Activated CD4-positive, alpha-beta T cell treated with anti-CD3 and anti-CD28 coated beads, Interleukin-2, amount 50 U/mL, for 4 hours (primary cell): ENCODE results near the gene LIPG.
A peak's percentile ranks its signal among the peaks of the same experiment; 100 is the strongest.
"Not testable (repeated sequence)": the region's sequence is repeated elsewhere in the genome, so short reads cannot be mapped to it uniquely, and the experiment has no call there.

Source experiments
- DNase-seq, 2 experiments: peaks; one replicate each; pipeline ENCODE4 v3.0.0-alpha.2; 2020

LIPG gene

GRCh38 chr18:49561289-49562193 lies at the start of gene LIPG:
TSS of gene LIPG (plus strand) at chr18:49562057. CDS start at chr18:49562309, 252 bp downstream.
- DNase-seq = peak; percentile 9 to 19

- DNase-seq = not testable (repeated sequence)
These were observed 49.0 kb upstream of the LIPG start for GRCh38 chr18:49512876-49513275.

- no peak for DNase-seq
These were observed 47.3 kb upstream of the LIPG start for GRCh38 chr18:49514577-49514976.

GRCh38 chr18:49515003-49515402 lies 46.9 kb upstream of the LIPG start:
- DNase-seq = not testable (repeated sequence)

GRCh38 chr18:49515516-49515915 lies 46.3 kb upstream of the LIPG start:
- DNase-seq = no peak

GRCh38 chr18:49517483-49517882 lies 44.4 kb upstream of the LIPG start:
- no peak for DNase-seq

GRCh38 chr18:49519101-49519971 lies 42.5 kb upstream of the LIPG start:
- DNase-seq = no peak

- DNase-seq = no peak
These were observed 41.2 kb upstream of the LIPG start for GRCh38 chr18:49520661-49521145.

GRCh38 chr18:49521216-49521835 lies 40.5 kb upstream of the LIPG start:
- no peak for DNase-seq

- not testable (repeated sequence) for DNase-seq
These were observed 38.2 kb upstream of the LIPG start for GRCh38 chr18:49523580-49524093.

- DNase-seq = no peak
These were observed 37.5 kb upstream of the LIPG start for GRCh38 chr18:49524349-49524748.

GRCh38 chr18:49524951-49525350 lies 36.9 kb upstream of the LIPG start:
- no peak for DNase-seq

GRCh38 chr18:49525981-49526380 lies 35.9 kb upstream of the LIPG start:
- no peak for DNase-seq

- no peak for DNase-seq
These were observed 34.1 kb upstream of the LIPG start for GRCh38 chr18:49527631-49528327.

- no peak for DNase-seq
These were observed 32.3 kb upstream of the LIPG start for GRCh38 chr18:49529596-49529995.

- DNase-seq = no peak
These were observed 30.1 kb upstream of the LIPG start for GRCh38 chr18:49531678-49532153.

- DNase-seq = no peak
These were observed 26.8 kb upstream of the LIPG start for GRCh38 chr18:49534846-49535601.

- no peak for DNase-seq
These were observed 24.5 kb upstream of the LIPG start for GRCh38 chr18:49537232-49537896.

- DNase-seq = no peak
These were observed 17.5 kb upstream of the LIPG start for GRCh38 chr18:49544362-49544761.

GRCh38 chr18:49546278-49546677 lies 15.6 kb upstream of the LIPG start:
- no peak for DNase-seq
